RKO (cell line): Measurements from ENCODE around the gene FMN1.

Experiments used
- DNase-seq: peaks from one replicate; pipeline ENCODE4 v3.0.0-alpha.2; 2016; ENCODE audit warnings: low spot score

FMN1 gene

GRCh38 chr15:33194704-33195670 is at the start of gene FMN1:
FMN1 (minus strand) TSS chr15:33194714; CDS start chr15:33154914, 39,800 bp downstream.
- peak; percentile 63 for DNase-seq

- peak; percentile 33 for DNase-seq
These were observed 49.4 kb upstream of the FMN1 start for GRCh38 chr15:33243869-33244268.

GRCh38 chr15:33243393-33243792 is 48.9 kb upstream of the FMN1 start:
- no peak for DNase-seq

- peak; percentile 22 for DNase-seq
These were observed 48.2 kb upstream of the FMN1 start for GRCh38 chr15:33242669-33243191.

- peak; percentile 52 for DNase-seq
These were observed 47.7 kb upstream of the FMN1 start for GRCh38 chr15:33242165-33242564.

GRCh38 chr15:33236841-33237509 is 42.5 kb upstream of the FMN1 start:
- no peak for DNase-seq

- peak; percentile 41 for DNase-seq
These were observed 39.5 kb upstream of the FMN1 start for GRCh38 chr15:33234020-33234461.

GRCh38 chr15:33226559-33227181 is 32.2 kb upstream of the FMN1 start:
- DNase-seq = peak; percentile 66

GRCh38 chr15:33218071-33218491 is 23.6 kb upstream of the FMN1 start:
- DNase-seq = no peak

GRCh38 chr15:33215941-33216872 is 21.7 kb upstream of the FMN1 start:
- peak; percentile 33 for DNase-seq

GRCh38 chr15:33211176-33211808 is 16.8 kb upstream of the FMN1 start:
- no peak for DNase-seq

GRCh38 chr15:33209575-33210481 is 15.3 kb upstream of the FMN1 start:
- no peak for DNase-seq

- DNase-seq = no peak
These were observed 13.1 kb upstream of the FMN1 start for GRCh38 chr15:33207646-33208045.

- DNase-seq = no peak
These were observed 11.9 kb upstream of the FMN1 start for GRCh38 chr15:33206366-33206765.

GRCh38 chr15:33204926-33205325 is 10.4 kb upstream of the FMN1 start:
- DNase-seq = no peak

GRCh38 chr15:33204087-33204486 is 9.6 kb upstream of the FMN1 start:
- DNase-seq = no peak

GRCh38 chr15:33201491-33202231 is 7.1 kb upstream of the FMN1 start:
- DNase-seq = peak; percentile 68

GRCh38 chr15:33200903-33201302 is 6.4 kb upstream of the FMN1 start:
- no peak for DNase-seq

GRCh38 chr15:33200444-33200843 is 5.9 kb upstream of the FMN1 start:
- DNase-seq = no peak
